ENCODE data around the gene MNAT1.
"Not testable (repeated sequence)": the region's sequence is repeated elsewhere in the genome, so short reads cannot be mapped to it uniquely, and the experiment has no call there.

Gene MNAT1

GRCh38 chr14:60882219-60882618 lies 147.7 kb downstream of the MNAT1 start:
- no peak for DNase-seq (ENCODE audit: low spot score)

GRCh38 chr14:60884134-60884533 lies 149.6 kb downstream of the MNAT1 start:
- DNase-seq (ENCODE audit: low spot score): no peak

- not testable (repeated sequence) for DNase-seq (ENCODE audit: low spot score)
These were observed 156.1 kb downstream of the MNAT1 start for GRCh38 chr14:60890636-60891035.

- DNase-seq (ENCODE audit: low spot score): no peak
These were observed 159.3 kb downstream of the MNAT1 start for GRCh38 chr14:60893911-60894310.

GRCh38 chr14:60904381-60904780 lies 169.8 kb downstream of the MNAT1 start:
- no peak for DNase-seq (ENCODE audit: low spot score)

- no peak for DNase-seq (ENCODE audit: low spot score)
These were observed 171.4 kb downstream of the MNAT1 start for GRCh38 chr14:60905923-60906322.

GRCh38 chr14:60915781-60916180 lies 181.2 kb downstream of the MNAT1 start:
- no peak for DNase-seq (ENCODE audit: low spot score)

GRCh38 chr14:60922050-60922449 lies 187.5 kb downstream of the MNAT1 start:
- no peak for DNase-seq (ENCODE audit: low spot score)

GRCh38 chr14:60925286-60925685 lies 190.7 kb downstream of the MNAT1 start:
- DNase-seq (ENCODE audit: low spot score): no peak

GRCh38 chr14:60926002-60926401 lies 191.4 kb downstream of the MNAT1 start:
- DNase-seq (ENCODE audit: low spot score): no peak

GRCh38 chr14:60931218-60931617 lies 196.7 kb downstream of the MNAT1 start:
- no peak for DNase-seq (ENCODE audit: low spot score)

GRCh38 chr14:60933920-60934655 lies 199.5 kb downstream of the MNAT1 start:
- no peak for DNase-seq (ENCODE audit: low spot score)

GRCh38 chr14:60935319-60935718 lies 200.8 kb downstream of the MNAT1 start:
- DNase-seq (ENCODE audit: low spot score): no peak

GRCh38 chr14:60943637-60944032 lies 209.1 kb downstream of the MNAT1 start:
- DNase-seq (ENCODE audit: low spot score): no peak

- peak; percentile 13 for DNase-seq (ENCODE audit: low spot score)
These were observed 209.6 kb downstream of the MNAT1 start for GRCh38 chr14:60944204-60944603.

GRCh38 chr14:60945984-60946383 lies 211.4 kb downstream of the MNAT1 start:
- DNase-seq (ENCODE audit: low spot score): no peak

GRCh38 chr14:60946773-60947172 lies 212.2 kb downstream of the MNAT1 start:
- no peak for DNase-seq (ENCODE audit: low spot score)

GRCh38 chr14:60951776-60952435 lies 217.3 kb downstream of the MNAT1 start:
- no peak for DNase-seq (ENCODE audit: low spot score)

- DNase-seq (ENCODE audit: low spot score): no peak
These were observed 221.6 kb downstream of the MNAT1 start for GRCh38 chr14:60956202-60956601.

GRCh38 chr14:60956632-60957031 lies 222.1 kb downstream of the MNAT1 start:
- DNase-seq (ENCODE audit: low spot score): no peak

- no peak for DNase-seq (ENCODE audit: low spot score)
These were observed 223.6 kb downstream of the MNAT1 start for GRCh38 chr14:60958146-60958545.

- DNase-seq (ENCODE audit: low spot score): no peak
These were observed 229.2 kb downstream of the MNAT1 start for GRCh38 chr14:60963761-60964160.

- no peak for DNase-seq (ENCODE audit: low spot score)
These were observed 230.3 kb downstream of the MNAT1 start for GRCh38 chr14:60964904-60965303.

- no peak for DNase-seq (ENCODE audit: low spot score)
These were observed 230.8 kb downstream of the MNAT1 start for GRCh38 chr14:60965402-60965801.

All from COLO829 (cell line).